Ramos (cell line): Measurements from ENCODE around the gene SIL1.
"Not testable (repeated sequence)": the region's sequence is repeated elsewhere in the genome, so short reads cannot be mapped to it uniquely, and the experiment has no call there.

Experiments used
- in situ Hi-C: fragments of 300-500 bp; cut with MboI; formaldehyde crosslinking; loops from one replicate; pipeline ENCODE4 v1.14.3; 2022; ENCODE audit warnings: low sequenced_read_pairs; ENCODE audit not compliant: unreplicated experiment

SIL1 gene

GRCh38 chr5:139205124-139205523 lies 7.0 kb upstream of the SIL1 start:
- in situ Hi-C loops, result no loop called here

GRCh38 chr5:139204196-139204595 lies 6.0 kb upstream of the SIL1 start:
- in situ Hi-C loops, result no loop called here

- in situ Hi-C loops, result no loop called here
Measured at GRCh38 chr5:139199321-139199720, 1.2 kb upstream of the SIL1 start.

GRCh38 chr5:139196296-139196956 lies 1.7 kb downstream of the SIL1 start:
- in situ Hi-C loops, result no loop called here

GRCh38 chr5:139194486-139194885 lies 3.7 kb downstream of the SIL1 start:
- in situ Hi-C loops, result no loop called here

GRCh38 chr5:139193928-139194327 lies 4.2 kb downstream of the SIL1 start:
- in situ Hi-C loops, result no loop called here

- in situ Hi-C loops, result not testable (repeated sequence)
Measured at GRCh38 chr5:139192906-139193305, 5.3 kb downstream of the SIL1 start.

- in situ Hi-C loops, result not testable (repeated sequence)
Measured at GRCh38 chr5:139191954-139192353, 6.2 kb downstream of the SIL1 start.

- in situ Hi-C loops, result no loop called here
Measured at GRCh38 chr5:139190125-139190524, 8.0 kb downstream of the SIL1 start.

GRCh38 chr5:139188558-139189270 lies 9.5 kb downstream of the SIL1 start:
- in situ Hi-C loops, result no loop called here

- in situ Hi-C loops, result no loop called here
Measured at GRCh38 chr5:139186752-139187326, 11.3 kb downstream of the SIL1 start.

- in situ Hi-C loops, result no loop called here
Measured at GRCh38 chr5:139186261-139186660, 11.9 kb downstream of the SIL1 start.

- in situ Hi-C loops, result no loop called here
Measured at GRCh38 chr5:139185589-139185988, 12.6 kb downstream of the SIL1 start.

GRCh38 chr5:139183502-139183901 lies 14.7 kb downstream of the SIL1 start:
- in situ Hi-C loops, result no loop called here

- in situ Hi-C loops, result no loop called here
Measured at GRCh38 chr5:139182528-139183296, 15.5 kb downstream of the SIL1 start.

GRCh38 chr5:139181835-139182452 lies 16.2 kb downstream of the SIL1 start:
- in situ Hi-C loops, result no loop called here

GRCh38 chr5:139181322-139181730 lies 16.8 kb downstream of the SIL1 start:
- in situ Hi-C loops, result no loop called here

- in situ Hi-C loops, result no loop called here
Measured at GRCh38 chr5:139180850-139181249, 17.3 kb downstream of the SIL1 start.

- in situ Hi-C loops, result not testable (repeated sequence)
Measured at GRCh38 chr5:139179778-139180513, 18.2 kb downstream of the SIL1 start.

GRCh38 chr5:139178935-139179334 lies 19.2 kb downstream of the SIL1 start:
- in situ Hi-C loops, result no loop called here
